Measurements from ENCODE around the gene DSEL. TPM values are rescaled to one million over a fixed set of nuclear protein-coding genes. Genes with fewer than 3 reads are reported as not detected.

Gene DSEL
- total and polyA plus RNA-seq, 10 donors, result 0.22 to 8.0 (median 4.7) TPM

DNA sequence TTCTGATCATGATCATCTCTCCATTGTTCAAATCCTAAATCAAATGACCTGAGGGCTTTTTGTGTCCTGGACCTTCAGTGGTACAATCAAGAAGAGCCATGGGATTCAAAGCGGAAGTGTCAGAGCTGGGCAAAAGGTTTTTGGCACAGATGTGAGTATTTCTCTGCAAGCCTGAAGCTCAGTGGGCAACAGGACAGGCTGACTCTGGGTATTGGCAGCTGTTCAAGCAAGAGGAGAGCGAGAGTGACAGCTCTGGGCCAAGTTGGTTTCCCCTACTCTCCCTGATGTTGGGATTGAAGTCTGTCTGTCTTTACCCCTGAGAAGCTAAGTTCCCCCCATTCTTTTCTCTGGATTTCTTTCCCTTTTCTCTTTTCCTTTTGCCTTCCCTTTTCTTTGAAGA, 33.3 kb downstream of the DSEL start:
- H3K4me3 ChIP-seq, result no peak overlapping the region
- no peaks in the 10 kb centered on the region for H3K4me1 ChIP-seq
- no peaks in the 10 kb centered on the region for H3K36me3 ChIP-seq
- 29 to 59% (median 33%) methylated on average over 2 of the region's 2 CpGs for WGBS, 5 donors
- intact Hi-C loops (cut with DNase I; ENCODE audit: low total_unique reads), result no loop called here
- H3K27me3 ChIP-seq (replicated peaks in 1 of 7), result no peaks in the 10 kb centered on the region
- TF ChIP-seq, protein P1, sequence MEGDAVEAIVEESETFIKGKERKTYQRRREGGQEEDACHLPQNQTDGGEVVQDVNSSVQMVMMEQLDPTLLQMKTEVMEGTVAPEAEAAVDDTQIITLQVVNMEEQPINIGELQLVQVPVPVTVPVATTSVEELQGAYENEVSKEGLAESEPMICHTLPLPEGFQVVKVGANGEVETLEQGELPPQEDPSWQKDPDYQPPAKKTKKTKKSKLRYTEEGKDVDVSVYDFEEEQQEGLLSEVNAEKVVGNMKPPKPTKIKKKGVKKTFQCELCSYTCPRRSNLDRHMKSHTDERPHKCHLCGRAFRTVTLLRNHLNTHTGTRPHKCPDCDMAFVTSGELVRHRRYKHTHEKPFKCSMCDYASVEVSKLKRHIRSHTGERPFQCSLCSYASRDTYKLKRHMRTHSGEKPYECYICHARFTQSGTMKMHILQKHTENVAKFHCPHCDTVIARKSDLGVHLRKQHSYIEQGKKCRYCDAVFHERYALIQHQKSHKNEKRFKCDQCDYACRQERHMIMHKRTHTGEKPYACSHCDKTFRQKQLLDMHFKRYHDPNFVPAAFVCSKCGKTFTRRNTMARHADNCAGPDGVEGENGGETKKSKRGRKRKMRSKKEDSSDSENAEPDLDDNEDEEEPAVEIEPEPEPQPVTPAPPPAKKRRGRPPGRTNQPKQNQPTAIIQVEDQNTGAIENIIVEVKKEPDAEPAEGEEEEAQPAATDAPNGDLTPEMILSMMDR (IDR thresholded peaks at IDR 0.05 in 8 of 11, conservative IDR thresholded peaks at IDR 0.05 in 3 of 11), result no peak
- TF ChIP-seq POLR2A (IDR thresholded peaks at IDR 0.05) (no peak), POLR2AphosphoS5 (IDR thresholded peaks at IDR 0.05) (no peak)
- DNase-seq, result no peak
- H3K27ac ChIP-seq, result no peak overlapping the region
- H3K9me3 ChIP-seq, result peaks cover 0 to 4% (median 0%) of the 10 kb centered on the region in 8 donors

DNA sequence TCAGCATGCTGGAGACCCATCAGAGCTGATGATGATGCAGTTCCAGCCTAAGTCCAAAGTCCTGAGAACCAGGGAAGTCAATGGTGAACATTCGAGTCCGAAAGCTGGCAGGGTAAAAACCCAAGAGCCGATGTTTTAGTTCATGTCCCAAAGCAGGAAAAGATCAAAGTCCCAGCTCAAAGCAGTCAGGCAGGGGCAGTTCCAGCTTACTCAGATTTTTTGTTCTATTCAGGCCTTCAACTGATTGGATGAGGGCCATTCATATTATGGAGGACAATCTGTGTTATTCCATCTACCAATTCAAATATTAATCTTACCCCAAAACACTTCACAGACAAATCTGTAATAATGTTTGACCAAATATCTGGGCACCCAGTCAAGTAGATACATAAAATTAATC, 38.3 kb downstream of the DSEL start:
- no peaks in the 10 kb centered on the region for H3K27me3 ChIP-seq (replicated peaks in 1 of 7)
- WGBS, 5 donors, result 86 to 96% (median 90%) methylated on average over 3 of the region's 3 CpGs
- peaks cover 0 to 4% (median 0%) of the 10 kb centered on the region in 8 donors for H3K9me3 ChIP-seq
- no peak overlapping the region for H3K4me3 ChIP-seq
- H3K36me3 ChIP-seq, result no peaks in the 10 kb centered on the region
- DNase-seq, result no peak
- TF ChIP-seq POLR2AphosphoS5 (IDR thresholded peaks at IDR 0.05) (no peak), POLR2A (IDR thresholded peaks at IDR 0.05) (no peak)
- TF ChIP-seq, protein P1 (IDR thresholded peaks at IDR 0.05 in 8 of 11, conservative IDR thresholded peaks at IDR 0.05 in 3 of 11), result no peak
- no peak overlapping the region for H3K27ac ChIP-seq
- intact Hi-C loops (cut with DNase I; ENCODE audit: low total_unique reads), result no loop called here
- H3K4me1 ChIP-seq, result no peaks in the 10 kb centered on the region

DNA sequence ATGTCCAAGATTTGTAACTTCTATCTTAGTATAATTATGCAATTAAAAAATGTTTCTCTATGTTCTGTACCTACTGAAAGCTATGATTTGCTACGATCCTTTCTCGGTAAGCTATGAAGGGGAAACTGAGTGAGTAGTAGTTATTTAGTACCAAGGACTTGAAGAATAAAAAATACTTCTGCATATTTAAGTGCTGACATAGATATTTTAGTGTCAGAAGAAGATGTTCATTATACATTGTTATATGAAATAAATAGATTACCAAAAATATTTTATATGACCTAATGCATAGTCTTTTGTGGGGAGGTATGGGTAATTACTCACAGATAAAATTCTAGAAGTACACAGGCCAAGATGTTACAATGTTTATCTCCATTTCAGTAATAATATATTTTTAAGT, 39.0 kb downstream of the DSEL start:
- intact Hi-C loops (cut with DNase I; ENCODE audit: low total_unique reads), result no loop called here
- H3K4me1 ChIP-seq, result no peaks in the 10 kb centered on the region

DNA sequence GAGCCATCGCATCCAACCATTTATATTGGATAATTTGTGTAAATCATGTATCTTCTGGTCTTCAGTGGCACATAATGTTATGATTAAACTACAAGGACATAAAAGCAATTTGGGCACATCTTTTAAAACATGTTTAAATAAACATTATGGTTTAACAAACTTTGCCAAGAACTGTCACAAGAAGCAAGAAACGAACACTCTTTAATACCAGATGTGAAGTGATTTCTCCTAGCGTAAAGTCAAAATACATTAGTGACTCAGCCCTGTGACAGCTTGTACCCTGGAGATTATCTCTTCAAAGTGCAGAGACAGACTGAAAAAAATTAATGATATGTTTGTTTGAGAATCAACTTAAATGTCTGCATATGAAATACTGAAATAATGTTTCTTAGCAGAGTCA, 39.9 kb downstream of the DSEL start:
- 82 to 90% (median 89%) methylated on average over 3 of the region's 3 CpGs for WGBS, 5 donors
- Histone ChIP-seq H3K9me3 (peaks cover 0 to 4% (median 0%) of the 10 kb centered on the region in 8 donors), H3K4me1 (no peaks in the 10 kb centered on the region), H3K36me3 (no peaks in the 10 kb centered on the region), H3K27me3 (replicated peaks in 1 of 7) (no peaks in the 10 kb centered on the region), H3K27ac (no peak overlapping the region), H3K4me3 (no peak overlapping the region)
- DNase-seq, result no peak
- intact Hi-C loops (cut with DNase I; ENCODE audit: low total_unique reads), result no loop called here
- TF ChIP-seq POLR2A (IDR thresholded peaks at IDR 0.05) (no peak), POLR2AphosphoS5 (IDR thresholded peaks at IDR 0.05) (no peak)
- TF ChIP-seq, protein P1 (IDR thresholded peaks at IDR 0.05 in 8 of 11, conservative IDR thresholded peaks at IDR 0.05 in 3 of 11), result no peak

More for the DNA sequence above, 39.0 kb downstream of the DSEL start:
- Histone ChIP-seq H3K27me3 (replicated peaks in 1 of 7) (no peaks in the 10 kb centered on the region), H3K36me3 (no peaks in the 10 kb centered on the region), H3K9me3 (peaks cover 0 to 4% (median 0%) of the 10 kb centered on the region in 8 donors), H3K27ac (no peak overlapping the region), H3K4me3 (no peak overlapping the region)
- 48 to 75% (median 66%) methylated on average over 2 of the region's 2 CpGs for WGBS, 5 donors
- TF ChIP-seq POLR2AphosphoS5 (IDR thresholded peaks at IDR 0.05), result no peak
- no peak for TF ChIP-seq POLR2A (IDR thresholded peaks at IDR 0.05)
- TF ChIP-seq, protein P1 (IDR thresholded peaks at IDR 0.05 in 8 of 11, conservative IDR thresholded peaks at IDR 0.05 in 3 of 11), result no peak
- DNase-seq, result no peak

All from spleen (tissue), 11 donors.